EH (cell line): Measurements from ENCODE around the gene SMAP1.
A peak's percentile ranks its signal among the peaks of the same experiment; 100 is the strongest.

Source experiments
- DNase-seq: peaks from one replicate; pipeline ENCODE4 v3.0.0-alpha.2; 2015; ENCODE audit warnings: low read depth

SMAP1 gene

DNA sequence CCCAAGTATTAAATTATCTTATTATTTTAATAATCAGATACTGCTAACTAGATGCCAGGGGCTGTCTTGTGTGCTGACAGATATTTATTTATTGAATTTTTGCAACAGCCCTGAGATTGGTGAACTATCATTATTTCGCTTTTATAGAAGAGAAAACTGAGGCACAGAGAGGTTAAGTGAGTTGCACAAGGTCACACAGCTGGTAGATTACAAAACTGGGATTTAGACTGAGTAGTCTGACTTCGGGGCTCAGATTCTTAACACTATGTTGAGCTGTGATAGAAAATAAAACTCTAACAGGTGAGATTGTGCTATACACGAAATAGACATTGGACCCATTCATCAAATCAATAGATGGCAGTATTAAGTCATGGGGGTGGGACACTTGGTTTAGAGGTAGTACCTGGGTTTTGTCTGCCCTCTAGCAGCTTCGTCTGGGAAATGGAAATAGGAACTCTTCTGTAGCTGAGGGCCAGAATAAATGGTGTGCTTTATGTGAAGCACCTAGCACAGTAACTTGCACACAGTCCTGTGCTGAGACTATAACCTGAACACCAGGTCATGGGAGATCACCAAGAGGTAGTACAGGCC is 175.7 kb downstream of the SMAP1 start:
- no peak for DNase-seq

DNA sequence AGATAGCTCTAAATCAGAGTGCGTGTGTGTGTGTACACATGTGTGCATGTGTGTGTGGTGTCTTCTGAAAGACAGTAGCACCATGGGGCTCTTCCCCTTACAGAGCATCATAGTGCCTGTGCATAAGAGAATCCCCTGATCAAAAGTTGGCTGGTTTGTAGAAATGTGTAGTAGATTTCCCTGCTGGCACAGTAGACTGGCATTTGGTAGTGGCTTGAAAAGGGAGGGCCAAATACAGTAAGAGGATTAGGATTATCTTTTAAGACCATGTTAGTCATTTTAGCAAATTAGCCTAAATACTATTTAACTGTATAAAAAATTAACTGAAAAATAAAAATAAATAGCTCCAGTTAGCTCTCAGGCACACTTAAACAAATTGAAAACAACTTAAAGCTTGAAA is 176.6 kb downstream of the SMAP1 start:
- no peak for DNase-seq

DNA sequence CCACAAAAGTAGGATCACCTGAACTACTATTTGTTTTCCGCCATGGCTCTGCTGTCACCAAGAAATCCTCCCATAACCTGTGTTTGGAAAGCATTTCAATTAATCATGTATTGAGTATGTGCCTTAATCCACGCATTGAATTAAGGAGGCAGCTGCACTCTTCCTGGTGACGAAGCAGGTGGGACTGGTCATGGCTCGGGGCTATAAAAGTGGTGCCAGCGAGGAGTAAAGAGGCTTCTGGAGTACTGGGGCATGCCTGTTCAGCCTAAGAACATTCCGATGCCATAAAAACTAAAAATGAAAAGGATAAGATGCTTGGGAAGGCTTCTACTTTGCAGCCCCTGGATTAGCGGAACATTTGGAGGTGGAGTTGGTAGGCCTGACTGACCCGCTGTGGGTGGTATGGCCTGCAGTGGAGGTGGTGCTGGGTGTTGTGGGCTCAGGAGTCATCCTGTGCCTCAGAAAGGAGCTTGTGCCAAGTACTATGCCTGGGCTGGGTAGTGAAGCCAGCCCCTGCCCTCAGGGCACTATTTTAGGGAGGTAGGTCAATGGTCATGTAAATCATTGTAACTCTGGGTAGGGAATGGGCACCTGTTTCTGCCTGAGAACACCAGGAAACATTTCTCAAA is 178.6 kb downstream of the SMAP1 start:
- no peak for DNase-seq

DNA sequence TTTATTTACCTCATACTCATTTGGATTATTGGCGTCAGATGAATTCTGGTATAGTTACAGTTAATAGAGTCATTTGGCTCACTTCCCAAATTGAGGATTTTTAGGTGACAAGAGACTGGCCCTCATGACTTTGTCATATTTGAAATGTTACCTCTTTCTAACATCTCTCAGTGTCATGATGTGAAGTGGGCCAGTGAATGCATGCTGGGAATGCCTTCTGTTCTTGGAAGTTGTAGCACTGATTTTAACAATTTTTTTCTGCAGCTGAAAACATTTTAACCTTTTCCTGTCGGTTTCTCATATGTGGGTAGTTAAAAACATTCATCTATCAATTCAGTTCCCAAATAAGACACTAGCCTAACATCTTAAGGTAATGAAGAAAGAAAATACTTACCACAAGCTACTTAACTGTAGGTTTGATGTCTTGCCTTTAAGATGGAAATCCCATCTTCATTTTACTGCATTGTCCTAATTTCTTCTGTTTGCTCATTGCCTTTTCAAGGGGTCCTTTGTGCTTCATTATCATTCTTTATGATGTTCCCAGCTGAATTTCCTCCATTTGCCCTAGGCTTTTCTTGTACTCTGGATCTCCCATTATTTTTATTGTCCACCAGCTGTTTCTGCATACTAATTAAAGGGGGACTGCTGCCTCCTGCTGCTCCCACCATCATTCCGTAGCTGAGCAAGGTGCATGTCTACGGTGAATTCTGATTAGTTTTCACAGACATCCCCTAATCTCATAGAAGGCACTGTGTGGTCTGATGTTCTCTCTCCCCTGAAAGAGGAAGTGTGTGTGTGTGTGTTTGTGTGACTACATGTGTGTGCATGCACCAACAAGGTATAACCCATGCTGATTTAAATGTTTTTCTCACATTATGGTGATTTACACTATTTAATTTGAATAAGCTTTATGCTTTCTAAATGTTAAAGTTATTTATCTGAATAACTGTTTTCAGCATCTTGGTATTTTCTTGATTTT is 179.7 kb downstream of the SMAP1 start:
- DNase-seq = no peak

DNA sequence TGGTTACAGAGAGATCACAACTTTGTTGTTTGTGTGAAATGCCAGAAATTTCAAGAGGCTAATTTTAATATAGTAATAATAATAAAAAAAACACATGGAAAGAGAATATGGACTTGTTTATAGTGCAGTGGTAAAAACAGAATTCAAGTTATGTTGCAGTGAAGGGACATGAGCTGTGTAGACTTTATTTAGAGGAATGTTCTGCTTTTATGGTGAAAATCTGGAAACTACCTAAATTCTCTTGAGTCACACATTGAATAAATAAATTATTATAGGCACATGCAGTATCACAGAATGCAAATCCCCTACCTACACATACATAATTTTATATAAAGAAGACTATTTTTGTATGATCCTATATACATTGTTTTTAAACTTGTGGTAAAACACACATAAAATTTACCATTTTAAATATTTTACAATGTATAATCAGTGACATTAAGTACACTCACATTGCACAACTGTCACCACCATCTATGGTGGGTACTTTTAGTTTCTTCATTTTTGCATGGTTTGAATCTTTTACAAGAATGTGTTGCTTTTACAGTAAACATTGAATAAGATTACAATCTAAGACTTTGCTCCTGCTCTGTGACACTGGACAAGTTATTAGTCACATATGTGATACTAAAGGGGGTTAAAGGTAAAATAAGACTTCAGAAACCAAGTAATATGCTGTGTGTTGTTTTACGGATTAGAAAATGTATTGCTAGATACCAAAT is 181.8 kb downstream of the SMAP1 start:
- DNase-seq = peak; percentile 54

DNA sequence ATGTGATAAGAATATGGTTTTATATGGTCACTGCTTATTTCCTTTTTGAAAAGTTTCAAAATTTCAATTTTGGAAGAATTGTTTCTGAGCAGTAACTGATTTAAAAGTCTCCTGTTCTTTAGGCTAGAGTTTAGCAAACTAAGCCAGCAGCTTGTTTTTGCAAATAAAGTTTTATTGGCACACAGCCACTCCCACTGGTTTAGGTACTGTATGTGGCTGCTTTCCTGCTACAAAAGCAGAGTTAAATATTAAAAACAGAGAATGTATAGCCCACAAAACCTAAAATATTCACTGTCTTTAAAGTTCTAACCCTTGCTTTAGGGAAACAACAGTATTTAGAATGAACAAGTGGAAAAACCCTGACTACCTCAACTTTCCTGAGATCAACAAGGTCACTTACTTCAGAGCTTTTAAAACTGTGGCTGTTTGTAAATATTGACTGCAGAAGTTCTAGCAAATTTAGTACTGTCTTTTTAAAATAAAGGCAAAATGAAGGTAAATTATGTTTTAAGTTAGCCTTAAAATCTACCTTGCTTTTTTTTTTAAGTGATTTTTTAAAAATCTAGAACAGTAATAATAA is 185.1 kb downstream of the SMAP1 start:
- no peak for DNase-seq

DNA sequence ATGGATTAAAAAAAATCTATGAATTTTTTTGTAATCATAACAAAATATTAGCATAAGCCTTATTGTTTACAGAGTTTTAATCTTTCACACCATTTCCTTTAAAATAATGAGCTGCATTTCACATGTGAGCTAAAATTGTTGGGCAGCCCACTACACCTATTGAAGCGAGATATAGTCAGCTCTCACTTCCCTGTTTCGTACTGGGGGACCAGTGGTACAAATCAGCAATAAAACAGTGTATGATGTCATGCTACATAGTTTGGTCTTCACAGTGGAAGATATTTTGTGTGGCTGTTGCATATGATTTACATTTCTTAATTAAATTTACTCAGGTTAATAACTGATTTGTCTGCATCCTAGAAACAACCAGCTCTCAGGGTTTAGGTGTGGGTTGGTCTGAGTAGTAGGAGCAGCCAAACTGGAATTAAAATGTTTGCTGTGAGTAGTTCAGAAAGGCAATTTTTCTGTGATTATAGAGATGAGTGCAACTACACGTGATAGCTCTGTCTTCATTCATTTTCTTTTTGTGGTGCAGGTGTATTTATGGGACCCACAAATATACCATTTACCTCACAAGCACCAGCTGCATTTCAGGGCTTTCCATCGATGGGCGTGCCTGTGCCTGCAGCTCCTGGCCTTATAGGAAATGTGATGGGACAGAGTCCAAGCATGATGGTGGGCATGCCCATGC is 189.8 kb downstream of the SMAP1 start:
- DNase-seq = no peak

DNA sequence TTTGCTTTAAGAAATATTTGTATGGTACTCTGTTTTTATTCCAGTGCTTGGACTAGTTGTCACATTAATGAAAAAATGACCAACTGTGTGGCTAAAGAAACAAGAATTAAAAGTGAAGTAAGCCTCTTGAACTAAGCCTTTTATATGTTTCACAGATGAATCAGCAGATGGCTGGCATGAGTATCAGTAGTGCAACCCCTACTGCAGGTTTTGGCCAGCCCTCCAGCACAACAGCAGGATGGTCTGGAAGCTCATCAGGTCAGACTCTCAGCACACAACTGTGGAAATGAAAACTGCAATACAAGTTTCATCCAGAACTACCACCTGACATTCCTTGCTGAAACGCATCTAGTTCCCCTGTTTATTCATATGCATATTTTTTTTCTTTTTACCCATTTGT is 192.4 kb downstream of the SMAP1 start:
- peak; percentile 6 for DNase-seq

DNA sequence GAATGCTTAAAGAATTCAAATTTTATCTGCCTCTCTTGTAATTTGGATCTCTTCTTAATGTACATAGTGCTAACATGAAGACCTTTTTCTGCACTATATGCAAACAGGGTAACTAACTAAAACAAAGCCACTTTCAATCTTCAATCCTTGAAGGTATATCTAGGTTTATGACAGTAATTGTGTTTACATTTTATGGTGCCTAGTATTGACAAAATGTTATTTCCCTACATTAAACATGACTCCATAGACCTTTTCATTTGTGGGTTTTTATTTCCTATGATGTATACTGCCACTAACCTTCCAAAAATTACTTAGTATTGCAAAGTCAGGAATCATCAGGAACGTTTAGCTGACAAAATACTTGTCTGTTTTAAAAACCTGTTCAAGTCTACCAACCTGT is 193.2 kb downstream of the SMAP1 start:
- DNase-seq = no peak

DNA sequence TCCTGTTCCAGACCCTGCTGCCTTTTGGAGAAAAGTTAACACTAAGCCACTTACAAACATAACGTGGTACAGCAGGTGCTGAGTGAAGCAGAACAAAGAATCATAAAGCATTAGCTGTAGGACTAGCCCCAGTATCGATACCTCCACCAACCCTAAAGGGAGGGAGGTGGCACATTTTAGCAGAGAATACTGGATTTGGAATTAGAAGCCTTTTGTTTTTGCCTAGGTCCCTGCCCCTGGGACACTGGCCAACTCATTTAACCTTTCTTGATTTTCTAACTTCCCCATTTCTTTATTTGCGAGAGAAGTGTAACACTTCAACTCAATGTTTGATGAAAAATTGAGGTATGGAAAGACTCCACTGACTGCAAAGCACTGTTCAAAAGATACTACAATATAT is 195.7 kb downstream of the SMAP1 start:
- no peak for DNase-seq

DNA sequence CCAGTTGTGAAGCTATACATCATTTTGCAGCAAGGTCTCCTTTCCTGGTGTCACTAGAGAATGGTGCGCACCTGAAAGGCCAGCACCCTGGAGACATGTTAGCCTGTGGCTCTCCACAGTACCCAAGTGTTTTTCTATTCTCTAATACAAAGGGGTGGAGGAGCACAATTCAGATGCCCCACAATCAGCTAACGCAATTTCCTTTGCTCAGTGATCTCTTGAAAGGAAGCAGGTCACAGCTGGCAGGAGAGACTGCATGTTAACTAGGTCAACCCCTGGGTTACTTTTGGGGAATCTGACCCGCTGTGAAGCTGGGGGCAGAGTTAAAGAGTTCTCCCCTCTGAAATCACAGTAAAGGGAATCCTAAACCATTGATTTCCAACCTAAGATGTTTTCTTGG is 196.7 kb downstream of the SMAP1 start:
- DNase-seq = no peak

DNA sequence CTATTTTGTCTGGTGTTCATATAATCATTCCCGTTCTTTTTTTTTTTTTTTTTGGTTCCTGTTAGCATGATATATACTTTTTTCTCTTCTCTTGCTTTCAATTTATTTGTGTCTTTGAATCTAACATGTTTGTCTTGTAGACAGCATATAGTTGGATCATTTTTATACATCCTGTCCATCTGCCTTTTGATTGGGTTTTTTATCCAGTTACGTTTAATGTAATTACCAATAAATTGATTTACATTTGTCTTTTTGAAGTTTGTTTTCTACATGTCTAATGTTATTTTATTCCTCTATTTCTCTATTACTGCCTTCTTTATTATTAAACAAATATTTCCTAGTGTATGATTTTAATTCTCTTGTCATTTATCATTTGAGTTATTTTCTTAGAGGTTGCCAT is 204.8 kb downstream of the SMAP1 start:
- no peak for DNase-seq

DNA sequence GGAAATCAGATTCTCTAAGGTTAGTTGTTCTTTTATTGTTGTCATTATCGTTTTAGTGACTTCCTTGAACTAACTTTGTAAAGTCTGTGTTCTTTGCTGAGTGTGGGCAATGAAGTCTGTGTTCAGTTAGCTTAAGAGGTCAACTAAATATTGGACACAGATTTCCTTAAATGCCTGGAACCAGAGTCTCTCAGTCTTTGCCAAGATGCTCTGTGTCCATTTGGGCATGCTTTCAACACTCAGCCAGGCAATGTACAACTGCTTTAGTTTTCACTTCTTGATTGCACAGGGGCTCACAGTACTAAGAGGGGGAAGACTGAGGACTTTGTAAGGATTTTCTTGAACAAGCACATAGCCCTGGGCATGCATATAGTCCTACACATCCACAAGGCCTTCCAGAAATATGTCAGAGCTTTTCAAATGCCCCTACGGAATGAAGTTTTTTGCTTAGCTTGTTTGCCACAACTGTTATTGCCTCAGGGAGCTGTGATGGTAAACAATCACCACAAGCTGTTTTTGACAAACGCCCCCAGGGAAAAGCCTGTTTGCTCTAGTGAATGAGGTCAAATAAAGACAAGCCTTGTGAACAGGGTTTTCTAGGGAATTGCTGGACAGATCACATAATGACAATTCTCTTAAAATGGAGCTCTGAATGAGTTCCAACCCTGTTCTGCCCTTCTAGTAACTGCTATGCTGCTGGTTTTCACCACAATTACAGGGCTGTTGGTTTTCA is 206.7 kb downstream of the SMAP1 start:
- no peak for DNase-seq

DNA sequence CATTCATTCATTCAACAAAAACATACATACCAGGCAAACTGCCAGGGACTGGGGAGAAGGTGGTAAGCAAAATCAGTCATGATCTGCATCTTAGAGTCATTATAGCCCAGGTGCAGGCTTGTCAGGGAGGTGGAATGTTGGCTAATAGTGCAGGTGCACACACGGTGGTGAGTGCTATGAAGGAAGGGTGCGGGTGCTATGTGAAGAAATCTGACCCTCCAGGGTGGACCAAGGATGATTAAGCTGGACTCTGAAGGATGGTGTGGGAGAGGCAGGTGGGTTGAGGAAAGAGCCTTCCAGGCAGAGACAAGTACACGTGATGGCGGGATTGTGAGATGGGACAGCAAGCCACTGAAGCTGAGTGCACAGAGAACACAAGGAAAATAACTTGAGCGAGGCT is 211.8 kb downstream of the SMAP1 start:
- no peak for DNase-seq

DNA sequence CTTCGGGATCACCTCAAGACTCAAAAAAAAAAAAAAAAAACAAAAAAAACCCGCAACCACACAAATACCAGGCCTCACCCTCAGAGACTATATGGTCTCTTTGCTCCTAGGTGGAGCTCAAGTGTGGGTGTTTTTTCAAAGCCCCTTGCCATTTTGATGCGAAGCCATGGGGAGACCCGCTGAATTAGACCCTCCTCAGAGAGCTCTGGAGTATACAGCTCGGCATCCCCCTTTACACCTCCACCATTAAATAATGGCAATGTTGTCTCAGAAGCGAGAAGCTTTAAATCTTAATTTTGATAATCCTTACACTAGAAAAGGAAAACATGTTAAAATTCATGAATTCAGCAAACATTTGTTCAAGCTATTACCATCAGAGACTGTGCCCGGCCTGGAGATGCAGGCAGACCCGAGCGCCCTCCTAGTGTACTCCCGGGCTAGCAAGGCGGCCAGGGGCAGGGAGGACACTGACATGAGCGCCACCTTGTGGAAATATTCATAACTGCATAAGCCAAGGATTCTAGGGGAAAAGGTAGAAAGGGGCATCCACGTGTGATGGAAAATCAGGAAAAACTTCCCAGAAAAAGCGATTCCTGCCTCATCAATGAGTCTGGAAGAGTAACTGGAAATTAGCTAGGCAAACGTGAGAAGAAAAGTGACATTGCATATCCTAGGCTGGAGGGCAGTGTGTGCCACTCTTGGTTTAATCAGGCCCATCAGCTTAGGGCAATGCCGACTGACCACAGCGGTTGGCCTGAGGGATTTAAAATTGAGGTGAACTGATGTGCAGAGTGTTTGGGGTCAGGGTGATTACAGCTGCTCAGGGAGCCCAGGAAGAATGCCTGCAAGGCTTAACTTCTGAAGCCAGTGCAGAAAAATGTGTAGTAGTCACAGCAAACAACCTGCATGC is 216.6 kb downstream of the SMAP1 start:
- peak; percentile 62 for DNase-seq

DNA sequence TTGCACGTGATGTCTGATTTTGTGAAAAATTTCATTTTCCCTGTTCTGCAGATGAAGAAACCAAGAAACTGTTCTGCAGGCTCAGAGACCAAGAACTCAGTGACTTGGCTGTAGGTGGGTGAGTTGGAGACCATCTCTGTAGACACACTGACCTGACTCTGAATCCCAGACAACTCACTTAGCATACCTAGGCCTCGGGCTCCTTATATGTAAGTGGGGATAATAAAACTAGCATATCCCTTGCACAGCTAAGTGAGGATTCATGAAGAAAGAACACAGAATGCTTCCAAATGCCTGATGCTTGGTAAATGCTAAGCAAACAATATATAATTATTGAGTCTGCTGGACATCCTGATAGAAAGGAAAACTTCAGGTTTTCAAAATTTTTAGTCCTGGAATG is 218.4 kb downstream of the SMAP1 start:
- no peak for DNase-seq

DNA sequence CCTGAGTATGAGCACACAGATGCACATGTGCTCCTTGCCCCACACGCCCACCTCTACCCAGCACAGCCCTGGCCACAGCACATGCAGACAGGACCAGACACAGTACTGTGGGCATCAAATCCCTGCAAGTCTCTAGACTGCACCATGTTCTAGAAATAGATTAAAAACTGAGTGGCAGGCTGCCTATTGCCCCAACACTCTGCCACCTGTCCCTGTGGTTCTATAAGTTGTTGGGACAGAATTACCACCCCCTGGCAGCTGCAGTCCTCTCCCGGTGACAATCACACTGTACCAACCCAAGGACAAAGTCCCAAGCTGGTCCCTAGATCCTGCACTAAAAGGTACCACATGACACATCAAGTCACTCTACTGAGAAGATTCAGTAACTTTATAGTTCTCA is 219.0 kb downstream of the SMAP1 start:
- DNase-seq = no peak

DNA sequence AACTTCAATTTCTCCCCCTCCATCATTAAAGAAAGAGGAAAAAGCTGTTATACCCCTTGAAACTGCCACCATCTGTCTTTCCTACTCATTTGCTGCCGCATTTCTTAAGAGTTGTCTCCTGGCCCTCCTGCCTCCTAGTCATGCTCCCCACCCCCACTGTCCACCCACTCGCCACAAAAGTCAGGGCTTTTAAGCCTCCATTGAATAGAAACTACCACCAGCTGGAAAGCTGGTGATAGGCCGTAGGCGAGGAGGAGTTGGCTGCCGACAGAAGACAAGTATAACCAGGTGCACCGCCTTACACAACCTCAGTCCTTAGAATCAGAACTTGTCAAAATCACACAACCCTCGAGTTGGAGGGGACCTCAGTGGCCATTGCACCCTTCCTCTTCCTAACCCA is 221.6 kb downstream of the SMAP1 start:
- no peak for DNase-seq

DNA sequence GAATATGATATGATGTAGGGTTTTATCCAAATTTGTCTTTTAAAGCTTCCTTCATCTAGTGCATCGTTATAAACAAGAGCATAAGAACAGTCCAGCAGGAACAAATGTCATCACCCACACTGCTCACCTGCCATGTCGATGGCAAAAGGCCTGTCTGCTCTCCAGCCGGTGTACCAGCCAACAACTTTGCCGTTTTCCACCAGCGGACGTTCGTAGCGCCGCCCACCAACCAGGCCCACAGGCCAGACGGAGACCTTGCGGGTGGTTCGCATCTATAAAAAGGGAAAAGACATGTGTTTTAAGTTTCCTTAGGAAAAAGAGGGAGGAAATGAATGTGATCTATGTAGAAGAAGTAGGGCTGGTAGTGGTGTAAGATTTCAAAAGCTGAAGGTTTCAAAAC is 226.3 kb downstream of the SMAP1 start:
- DNase-seq = no peak

DNA sequence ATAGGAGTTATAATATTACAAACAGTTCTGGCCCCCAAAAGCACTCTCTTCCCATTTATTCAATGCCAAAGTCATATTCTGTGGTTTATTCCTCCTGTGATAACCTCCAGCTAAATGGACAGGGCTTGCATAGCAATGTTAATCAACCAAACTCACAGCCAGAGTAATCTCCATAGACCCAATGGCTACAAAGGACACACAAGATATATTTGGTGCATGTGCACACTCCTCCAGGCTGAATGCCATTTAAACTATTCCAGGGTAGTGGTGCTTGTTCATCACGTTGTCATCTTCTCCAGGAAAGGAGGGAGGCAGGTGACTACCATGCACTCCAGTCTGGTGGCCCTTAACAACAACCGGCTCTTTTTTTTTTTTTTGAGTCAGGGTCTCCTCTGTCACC is 232.4 kb downstream of the SMAP1 start:
- DNase-seq = no peak
